Measurements from ENCODE around the gene LRRC71. TPM values are rescaled to one million over a fixed set of nuclear protein-coding genes. Genes with fewer than 3 reads are reported as not detected.
"Not testable (repeated sequence)": the region's sequence is repeated elsewhere in the genome, so short reads cannot be mapped to it uniquely, and the experiment has no call there.

LRRC71 gene
- polyA plus RNA-seq, 3 donors: not detected

GRCh38 chr1:156926175-156926574 lies 5.7 kb downstream of the LRRC71 start:
- Histone ChIP-seq H3K9me3 (replicated peaks in 1 of 2; ENCODE audit: control insufficient read depth in 1 of 2, insufficient read depth in 1 of 2, low read length in 2 of 2) (peaks cover 6 to 40% of the 10 kb centered on the region in 2 donors), H2AFZ (ENCODE audit: insufficient read depth, low read depth, low read length, poor library complexity, severe bottlenecking) (no peak overlapping the region), H3K27me3 (ENCODE audit: control insufficient read depth in 2 of 2, insufficient read depth in 2 of 2, low read length in 2 of 2) (peaks cover 57 to 80% of the 10 kb centered on the region in 2 donors), H4K20me1 (ENCODE audit: insufficient read depth, low read length) (no peaks in the 10 kb centered on the region), H3K4me2 (replicated peaks; ENCODE audit: extremely low read depth, low read length, poor library complexity, severe bottlenecking) (no peak overlapping the region), H3K36me3 (replicated peaks in 1 of 2; ENCODE audit: control insufficient read depth in 1 of 2, insufficient read depth in 2 of 2, low read length in 2 of 2) (no peaks in the 10 kb centered on the region), H3K4me3 (replicated peaks in 1 of 3; ENCODE audit: low read depth in 2 of 3, low read length in 3 of 3) (no peak overlapping the region), H3K4me1 (ENCODE audit: control insufficient read depth in 1 of 2, insufficient read depth in 2 of 2, low read length in 2 of 2) (peaks cover 22 to 29% of the 10 kb centered on the region in 2 donors), H3K27ac (ENCODE audit: low read depth in 1 of 2, low read length in 2 of 2) (no peak overlapping the region), H3K79me2 (ENCODE audit: insufficient read depth, low read length) (no peaks in the 10 kb centered on the region), H3K9ac (ENCODE audit: insufficient read depth, low read length, poor library complexity, severe bottlenecking) (no peak overlapping the region)
- Mint-ChIP-seq H3K4me1 (peaks cover 33% of the 10 kb centered on the region), H3K4me3 (peak overlapping the region in 1 of 2 donors; percentile 87), H3K27ac (no peak overlapping the region), H3K9me3 (peaks cover 6 to 34% (median 22%) of the 10 kb centered on the region in 7 donors), H3K27me3 (ENCODE audit: low read depth in 3 of 3) (peaks cover 87 to 93% (median 90%) of the 10 kb centered on the region in 3 donors), H3K36me3 (peaks cover 3 to 21% of the 10 kb centered on the region in 2 donors)
- DNase-seq: peak; percentile 10 to 44 (median 11)
- TF ChIP-seq, protein P1, sequence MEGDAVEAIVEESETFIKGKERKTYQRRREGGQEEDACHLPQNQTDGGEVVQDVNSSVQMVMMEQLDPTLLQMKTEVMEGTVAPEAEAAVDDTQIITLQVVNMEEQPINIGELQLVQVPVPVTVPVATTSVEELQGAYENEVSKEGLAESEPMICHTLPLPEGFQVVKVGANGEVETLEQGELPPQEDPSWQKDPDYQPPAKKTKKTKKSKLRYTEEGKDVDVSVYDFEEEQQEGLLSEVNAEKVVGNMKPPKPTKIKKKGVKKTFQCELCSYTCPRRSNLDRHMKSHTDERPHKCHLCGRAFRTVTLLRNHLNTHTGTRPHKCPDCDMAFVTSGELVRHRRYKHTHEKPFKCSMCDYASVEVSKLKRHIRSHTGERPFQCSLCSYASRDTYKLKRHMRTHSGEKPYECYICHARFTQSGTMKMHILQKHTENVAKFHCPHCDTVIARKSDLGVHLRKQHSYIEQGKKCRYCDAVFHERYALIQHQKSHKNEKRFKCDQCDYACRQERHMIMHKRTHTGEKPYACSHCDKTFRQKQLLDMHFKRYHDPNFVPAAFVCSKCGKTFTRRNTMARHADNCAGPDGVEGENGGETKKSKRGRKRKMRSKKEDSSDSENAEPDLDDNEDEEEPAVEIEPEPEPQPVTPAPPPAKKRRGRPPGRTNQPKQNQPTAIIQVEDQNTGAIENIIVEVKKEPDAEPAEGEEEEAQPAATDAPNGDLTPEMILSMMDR (IDR thresholded peaks at IDR 0.05): no peak
- intact Hi-C loops (cut with micrococcal nuclease): loop anchor here (5.0 kb wide), 1 partner anchor 34 kb away; the partner anchor contains the start of gene PEAR1 (in 2 of the 2)
- WGBS (ENCODE audit: insufficient coverage): 0% methylated on average over 2 of the region's 3 CpGs

GRCh38 chr1:156926695-156927094 lies 6.3 kb downstream of the LRRC71 start:
- H3K36me3 ChIP-seq (replicated peaks in 1 of 2; ENCODE audit: control insufficient read depth in 1 of 2, insufficient read depth in 2 of 2, low read length in 2 of 2); H3K27ac Mint-ChIP-seq; H4K20me1 ChIP-seq (ENCODE audit: insufficient read depth, low read length); H3K9ac ChIP-seq (ENCODE audit: insufficient read depth, low read length, poor library complexity, severe bottlenecking); H2AFZ ChIP-seq (ENCODE audit: insufficient read depth, low read depth, low read length, poor library complexity, severe bottlenecking); DNase-seq; H3K4me3 ChIP-seq (replicated peaks in 1 of 3; ENCODE audit: low read depth in 2 of 3, low read length in 3 of 3); H3K79me2 ChIP-seq (ENCODE audit: insufficient read depth, low read length); H3K27ac ChIP-seq (ENCODE audit: low read depth in 1 of 2, low read length in 2 of 2); H3K4me2 ChIP-seq (replicated peaks; ENCODE audit: extremely low read depth, low read length, poor library complexity, severe bottlenecking): not testable (repeated sequence)
- 83% methylated on average over 4 of the region's 6 CpGs for WGBS (ENCODE audit: insufficient coverage)
- Mint-ChIP-seq H3K36me3 (peaks cover 3 to 20% of the 10 kb centered on the region in 2 donors), H3K4me1 (peaks cover 38% of the 10 kb centered on the region), H3K9me3 (peaks cover 6 to 37% (median 22%) of the 10 kb centered on the region in 7 donors), H3K4me3 (peak overlapping the region in 1 of 2 donors; percentile 87), H3K27me3 (ENCODE audit: low read depth in 3 of 3) (peaks cover 82 to 87% (median 85%) of the 10 kb centered on the region in 3 donors)
- peaks cover 52 to 74% of the 10 kb centered on the region in 2 donors for H3K27me3 ChIP-seq (ENCODE audit: control insufficient read depth in 2 of 2, insufficient read depth in 2 of 2, low read length in 2 of 2)
- intact Hi-C loops (cut with micrococcal nuclease): loop anchor here (5.0 kb wide), 1 partner anchor 34 kb away; the partner anchor contains the start of gene PEAR1 (in 2 of the 2)
- peaks cover 6 to 34% of the 10 kb centered on the region in 2 donors for H3K9me3 ChIP-seq (replicated peaks in 1 of 2; ENCODE audit: control insufficient read depth in 1 of 2, insufficient read depth in 1 of 2, low read length in 2 of 2)
- peaks cover 27 to 34% of the 10 kb centered on the region in 2 donors for H3K4me1 ChIP-seq (ENCODE audit: control insufficient read depth in 1 of 2, insufficient read depth in 2 of 2, low read length in 2 of 2)
